NK-92 treated with Interleukin-12 subunit alpha and Interleukin-12 subunit beta, amount 100 ng/mL, for 24 hours (cell line): ENCODE data around the gene STON1.
"Not testable (repeated sequence)": the region's sequence is repeated elsewhere in the genome, so short reads cannot be mapped to it uniquely, and the experiment has no call there.

Experiments
- DNase-seq: peaks from one replicate; lab custom pipeline; 2025; lab: John Stamatoyannopoulos, UW

The STON1 gene

DNA sequence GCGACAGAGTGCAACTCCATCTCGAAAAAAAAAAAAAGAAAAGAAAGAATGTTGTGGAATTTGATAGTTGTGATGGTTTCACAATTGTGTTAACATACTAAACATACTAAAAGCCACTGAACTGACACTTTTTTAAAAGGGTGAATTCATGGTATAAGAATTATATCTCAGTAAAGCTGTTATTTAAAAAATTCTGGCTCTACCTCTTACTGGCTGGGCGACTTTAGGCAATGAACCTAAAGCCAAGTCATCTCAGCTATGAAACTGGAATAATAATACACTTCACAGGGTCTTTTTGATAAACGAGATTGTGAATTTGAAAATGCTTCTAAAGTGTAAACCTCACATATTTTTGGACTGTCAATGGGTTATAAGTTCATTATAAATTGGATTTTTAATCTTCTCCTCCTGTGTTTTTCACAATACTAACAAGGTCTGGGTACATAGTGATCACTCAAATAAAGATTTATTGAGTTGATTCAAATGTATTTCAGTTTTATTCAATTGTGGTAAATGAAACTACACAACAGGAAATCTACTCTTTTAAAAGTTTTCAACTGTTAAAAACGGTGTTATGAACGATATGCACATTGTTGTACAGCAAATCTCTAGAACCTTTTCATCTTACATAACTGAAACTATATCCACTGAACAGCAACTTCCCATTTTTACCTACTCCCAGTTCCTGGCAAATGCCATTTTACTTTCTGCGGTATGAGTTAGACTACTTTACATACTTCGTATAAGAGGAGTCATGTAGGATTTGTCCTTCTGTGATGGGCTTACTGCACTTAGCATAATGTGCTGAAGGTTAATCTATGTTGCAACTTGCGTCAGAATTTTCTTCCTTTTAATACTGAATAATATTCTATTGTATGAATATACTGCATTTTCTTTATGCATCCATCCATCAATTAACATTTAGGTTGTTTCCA is 44.7 kb downstream of the STON1 start:
- DNase-seq, result no peak

DNA sequence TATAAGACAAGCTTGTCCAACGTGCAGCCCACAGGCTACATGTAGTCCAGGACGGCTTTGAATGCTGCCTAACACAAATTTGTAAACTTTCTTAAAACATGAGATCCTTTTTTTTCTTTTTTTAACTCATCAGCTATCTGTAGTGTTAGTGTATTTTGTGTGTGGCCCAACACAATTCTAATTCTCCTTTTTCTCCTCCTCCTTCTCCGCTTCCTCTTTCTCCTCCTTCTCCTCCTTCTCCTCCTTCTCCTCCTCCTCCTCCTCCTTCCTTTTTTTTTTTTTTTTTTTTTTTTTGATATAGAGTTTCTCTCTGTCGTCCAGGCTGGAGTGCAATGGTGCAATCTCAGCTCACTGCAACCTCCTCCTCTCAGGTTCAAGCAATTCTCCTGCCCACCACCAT is 48.4 kb downstream of the STON1 start:
- no peak for DNase-seq

DNA sequence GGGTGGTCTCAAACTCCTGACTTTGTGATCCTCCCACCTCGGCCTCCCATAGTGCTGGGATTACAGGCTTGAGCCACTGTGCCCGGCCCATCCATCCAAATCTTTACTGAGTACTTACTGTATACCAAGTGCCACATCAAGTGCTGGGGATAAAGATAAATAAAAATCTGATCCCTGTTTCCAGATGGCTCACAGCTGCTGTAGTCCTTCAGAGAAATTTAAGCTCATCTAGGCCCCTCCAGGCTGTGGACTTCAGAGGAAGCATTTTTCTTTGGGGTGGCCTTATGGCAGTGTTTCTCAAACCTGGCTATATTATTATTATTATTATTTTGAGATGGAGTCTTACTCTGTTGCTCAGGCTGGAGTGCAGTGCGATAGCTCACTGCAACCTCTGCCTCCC is 54.0 kb downstream of the STON1 start:
- no peak for DNase-seq

DNA sequence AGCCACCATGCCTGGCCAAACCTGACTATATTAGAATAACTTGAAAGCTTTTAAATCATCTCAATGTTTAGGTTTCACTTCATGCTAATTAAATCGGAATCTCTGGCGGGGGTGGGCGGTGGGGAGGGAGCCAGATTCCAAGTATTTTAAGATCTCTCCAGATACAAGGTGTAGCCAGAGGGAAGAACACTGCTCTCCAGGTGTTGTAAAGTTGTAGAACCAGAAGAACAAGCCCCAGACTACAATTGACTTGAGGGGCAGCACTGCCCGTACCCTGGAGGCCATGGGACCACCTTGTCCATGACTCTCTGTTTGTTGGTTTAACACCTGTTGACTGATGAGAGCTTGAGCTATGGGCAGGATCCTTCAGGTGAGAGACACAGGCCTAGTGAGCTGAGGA is 54.6 kb downstream of the STON1 start:
- no peak for DNase-seq

DNA sequence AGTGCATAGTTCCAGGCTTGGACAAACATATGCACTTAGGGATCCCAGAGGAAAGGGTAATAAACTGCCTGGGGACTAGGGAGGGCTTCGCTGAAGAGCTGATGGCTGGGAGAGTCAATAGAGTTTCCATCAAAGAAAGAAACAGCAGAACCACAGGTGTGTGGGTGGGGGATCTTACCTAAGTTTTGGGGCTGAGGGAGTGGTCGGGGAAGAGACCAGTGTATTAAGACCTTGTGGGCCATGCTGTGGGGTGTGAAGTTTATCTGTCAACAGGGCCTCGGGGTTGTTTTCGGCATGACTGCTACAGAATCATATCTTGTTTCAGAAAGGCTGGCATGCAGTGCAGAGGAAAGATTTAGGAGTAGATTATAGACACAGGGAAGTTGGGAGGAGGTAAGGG is 56.5 kb downstream of the STON1 start:
- DNase-seq, result no peak

DNA sequence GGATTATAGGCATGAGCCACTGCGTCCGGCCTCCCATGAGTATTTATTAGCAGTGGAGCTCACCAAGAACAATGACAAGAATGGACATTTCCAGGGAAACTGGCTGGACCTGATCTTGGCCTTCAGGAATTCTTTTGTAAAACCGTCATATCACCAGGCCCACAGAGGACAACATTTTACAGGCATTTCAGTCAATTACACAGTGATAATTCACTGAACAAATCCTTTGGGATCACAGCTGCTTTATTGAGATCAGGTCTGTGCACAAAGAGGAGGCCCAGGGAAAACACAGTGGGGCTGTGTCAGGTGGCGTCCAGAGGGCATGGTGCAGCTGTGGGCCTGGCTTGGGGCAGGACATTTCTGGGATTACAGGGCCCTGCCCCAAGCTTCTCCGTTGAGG is 57.6 kb downstream of the STON1 start:
- DNase-seq, result no peak

DNA sequence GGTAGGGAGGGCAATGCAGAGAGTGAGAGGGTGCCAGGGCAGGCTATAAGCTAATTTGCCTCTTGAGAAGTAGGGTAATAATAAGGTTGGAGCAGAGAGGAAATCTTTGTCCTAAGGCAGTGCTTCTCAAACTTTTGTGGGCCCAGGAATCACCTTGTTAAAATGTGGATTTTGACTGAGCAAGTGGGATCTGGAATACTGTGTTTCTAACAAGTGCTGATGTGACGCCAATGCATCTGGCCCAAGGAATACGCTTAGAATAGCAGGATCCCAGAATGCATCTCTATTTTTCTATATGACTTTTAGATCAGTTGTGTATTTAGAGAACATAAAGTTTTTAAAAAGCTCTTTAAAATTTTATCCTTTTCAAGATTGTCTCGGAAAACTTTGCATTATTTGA is 58.0 kb downstream of the STON1 start:
- DNase-seq, result no peak

DNA sequence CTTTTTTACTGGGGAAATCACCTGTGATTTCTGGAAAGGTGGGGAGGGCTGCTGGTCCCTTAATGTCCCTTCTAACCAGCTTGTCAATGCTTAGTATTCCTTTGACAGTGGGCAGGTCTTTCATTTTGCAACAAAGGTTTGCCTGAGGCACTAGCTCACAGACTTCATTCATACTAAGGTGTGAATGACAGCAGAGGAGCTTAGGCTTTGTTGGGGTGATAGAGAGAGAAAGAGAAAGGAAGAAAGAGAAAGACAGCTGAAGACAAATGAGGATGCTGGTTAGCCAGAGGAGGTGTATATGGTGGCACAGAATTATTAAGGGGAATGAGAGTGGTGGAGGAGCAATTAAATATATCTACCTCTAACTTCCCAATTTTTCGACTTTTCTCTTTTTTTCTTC is 58.8 kb downstream of the STON1 start:
- no peak for DNase-seq

DNA sequence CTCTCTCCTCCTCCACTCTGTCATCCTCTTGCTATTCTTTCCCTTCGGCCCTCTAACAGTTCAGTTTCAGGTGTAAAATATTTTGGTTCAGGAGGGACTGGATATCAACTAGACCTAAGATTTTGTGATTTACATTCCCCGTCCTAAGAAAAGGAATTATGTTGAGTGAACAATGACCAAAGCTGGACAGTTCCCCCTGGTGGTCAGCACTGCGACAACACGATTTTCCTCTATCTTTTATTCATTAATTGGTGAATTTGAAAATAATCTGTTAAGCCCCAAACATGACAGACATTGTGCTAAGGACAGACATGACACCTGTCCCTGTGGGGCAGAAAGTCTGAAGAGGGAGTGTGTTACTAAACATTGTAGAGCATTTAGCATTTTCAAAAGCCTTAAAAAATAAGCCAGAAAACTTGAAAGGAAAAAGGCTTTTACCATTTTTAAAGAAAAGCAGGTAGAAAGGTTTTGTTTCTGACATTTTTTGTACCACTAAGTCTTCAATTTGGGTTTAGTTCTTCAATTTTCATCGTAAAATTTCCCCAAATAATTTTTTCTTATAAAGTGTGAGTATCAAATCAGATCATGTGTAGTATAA is 59.3 kb downstream of the STON1 start:
- DNase-seq, result no peak

DNA sequence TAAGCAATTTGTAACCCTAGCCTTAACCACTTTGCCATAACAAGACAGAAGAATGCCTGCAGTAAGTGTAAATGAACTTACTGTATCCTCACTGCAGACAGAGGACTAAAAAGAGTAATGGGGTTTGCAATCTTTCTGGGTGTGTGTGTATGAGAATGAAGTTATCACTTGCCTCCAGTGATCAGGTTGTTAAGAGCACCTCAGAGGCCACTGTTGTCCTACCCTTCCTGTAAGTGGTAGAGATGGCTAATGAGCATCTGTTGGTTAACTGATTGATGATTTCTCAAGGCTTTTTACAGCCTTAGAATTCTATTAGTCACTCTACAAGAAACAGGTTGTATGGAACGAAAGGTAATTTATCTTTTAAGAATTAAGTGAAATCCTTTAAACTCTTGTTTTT is 60.1 kb downstream of the STON1 start:
- no peak for DNase-seq

DNA sequence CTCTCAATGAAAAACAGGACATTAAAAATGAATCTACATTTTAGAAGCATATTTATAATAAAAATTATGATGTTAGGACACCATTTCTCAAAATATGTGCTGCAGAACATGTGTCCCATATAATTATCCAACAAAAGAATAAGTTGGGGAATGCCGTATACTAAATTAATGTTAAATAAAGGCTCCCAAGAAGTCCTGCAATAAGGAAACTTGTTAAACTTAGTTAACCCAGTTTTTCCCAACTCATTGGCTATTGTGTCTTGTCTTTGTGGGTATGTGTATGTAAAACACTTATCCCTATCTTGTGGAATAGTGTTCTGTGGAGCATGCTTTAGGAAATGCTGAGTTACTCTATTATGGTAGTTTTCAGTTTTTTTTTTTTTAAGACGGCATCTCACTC is 62.1 kb downstream of the STON1 start:
- no peak for DNase-seq

DNA sequence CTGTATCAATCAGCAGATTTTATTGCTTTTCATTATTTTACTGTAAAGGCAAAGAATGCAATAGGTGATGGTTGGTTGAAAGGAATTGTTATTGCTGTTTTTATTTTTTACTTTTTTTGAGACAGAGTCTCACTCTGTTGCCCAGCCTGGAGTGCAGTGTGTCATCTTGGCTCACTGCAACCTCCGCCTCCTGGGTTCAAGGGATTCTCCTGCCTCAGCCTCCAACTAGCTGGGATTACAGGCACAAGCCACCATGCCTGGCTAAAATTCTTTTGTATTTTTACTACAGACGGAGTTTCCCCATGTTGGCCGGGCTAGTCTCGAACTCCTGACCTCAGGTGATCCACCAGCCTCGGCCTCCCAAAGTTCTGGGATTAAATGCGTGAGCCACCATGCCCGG is 66.8 kb downstream of the STON1 start:
- not testable (repeated sequence) for DNase-seq

DNA sequence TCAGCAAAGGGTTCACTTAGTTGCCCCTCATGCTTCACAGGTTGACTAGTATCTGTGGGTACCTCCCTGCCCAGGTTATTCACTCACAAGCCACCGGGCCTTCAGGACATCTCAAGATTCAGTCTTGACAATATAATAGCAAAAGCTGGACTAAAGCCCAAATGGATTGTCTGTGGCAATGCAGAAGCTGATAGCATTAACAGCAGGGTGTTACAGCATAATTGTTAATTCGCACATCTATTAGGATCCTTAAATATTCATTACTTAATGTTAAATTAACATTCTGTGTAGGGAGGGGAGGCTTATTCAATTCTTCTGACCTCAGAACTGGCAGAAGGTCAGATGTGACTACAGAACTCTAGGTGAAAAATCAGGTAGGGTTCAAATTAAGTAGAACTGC is 67.5 kb downstream of the STON1 start:
- DNase-seq, result no peak

DNA sequence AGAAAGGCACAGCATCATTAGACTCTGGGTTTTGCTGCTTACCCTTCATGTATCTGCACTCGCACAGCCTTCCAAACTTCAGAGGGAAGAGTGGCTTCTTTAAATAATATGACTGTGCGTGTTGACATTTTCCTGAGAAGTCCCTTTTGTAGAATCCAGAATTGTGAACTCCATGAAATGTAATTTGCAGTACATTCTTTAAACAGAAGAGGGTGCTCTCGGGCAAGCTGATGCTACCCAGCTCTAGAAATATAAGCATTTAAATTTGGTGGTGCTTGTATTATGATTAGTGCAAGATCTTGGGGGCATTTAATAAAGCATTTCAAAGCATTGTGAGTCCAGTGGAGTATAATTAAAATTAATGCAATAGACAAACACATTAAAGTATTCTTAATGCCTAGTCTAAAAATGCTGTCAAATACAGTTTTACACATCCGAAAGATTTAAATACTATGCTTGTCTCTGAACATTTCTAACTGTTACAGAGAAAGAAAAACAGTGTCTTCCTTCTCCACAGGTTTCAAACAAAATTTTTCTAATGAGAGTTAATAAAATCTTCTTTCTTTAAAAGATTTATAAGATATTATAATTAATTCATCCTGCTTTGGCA is 70.4 kb downstream of the STON1 start:
- DNase-seq, result no peak

DNA sequence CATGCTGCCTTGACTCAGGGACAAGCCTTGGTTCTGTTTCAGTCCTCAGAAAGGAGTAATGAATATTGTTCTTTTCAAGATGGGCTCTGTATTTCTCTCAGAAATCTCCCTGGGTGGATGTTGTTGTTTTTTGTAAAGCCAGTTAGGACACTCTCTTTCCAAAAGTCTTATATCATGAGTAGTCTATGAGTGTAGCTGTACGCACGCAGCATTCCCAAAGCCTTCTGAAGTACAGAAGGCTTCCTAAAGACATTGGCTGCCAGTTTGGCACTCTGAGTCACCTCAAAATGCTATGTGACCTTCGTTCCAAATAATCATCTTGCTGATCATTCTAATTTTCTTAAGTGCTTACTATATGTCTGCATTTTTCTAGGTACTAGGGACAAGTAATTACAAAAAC is 71.0 kb downstream of the STON1 start:
- no peak for DNase-seq

DNA sequence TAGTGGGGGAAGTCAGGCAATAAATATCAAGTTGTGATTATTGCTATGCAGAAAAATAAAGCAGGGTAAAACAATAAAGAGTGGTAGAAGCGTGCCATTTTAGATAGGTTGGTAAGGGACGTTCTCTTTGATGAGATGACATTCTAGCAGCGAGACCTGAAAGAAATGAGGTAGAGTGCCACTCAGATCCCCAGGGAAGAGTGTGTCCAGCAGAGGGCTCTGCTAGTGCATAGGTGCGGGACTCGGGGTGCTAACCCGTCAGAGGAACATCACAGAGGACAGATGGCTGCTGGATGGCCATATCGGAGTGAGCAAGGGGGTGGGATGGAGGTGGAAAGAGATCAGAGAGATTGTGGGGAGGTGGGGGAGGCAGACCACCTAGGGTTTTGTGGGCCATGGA is 71.4 kb downstream of the STON1 start:
- DNase-seq, result no peak

DNA sequence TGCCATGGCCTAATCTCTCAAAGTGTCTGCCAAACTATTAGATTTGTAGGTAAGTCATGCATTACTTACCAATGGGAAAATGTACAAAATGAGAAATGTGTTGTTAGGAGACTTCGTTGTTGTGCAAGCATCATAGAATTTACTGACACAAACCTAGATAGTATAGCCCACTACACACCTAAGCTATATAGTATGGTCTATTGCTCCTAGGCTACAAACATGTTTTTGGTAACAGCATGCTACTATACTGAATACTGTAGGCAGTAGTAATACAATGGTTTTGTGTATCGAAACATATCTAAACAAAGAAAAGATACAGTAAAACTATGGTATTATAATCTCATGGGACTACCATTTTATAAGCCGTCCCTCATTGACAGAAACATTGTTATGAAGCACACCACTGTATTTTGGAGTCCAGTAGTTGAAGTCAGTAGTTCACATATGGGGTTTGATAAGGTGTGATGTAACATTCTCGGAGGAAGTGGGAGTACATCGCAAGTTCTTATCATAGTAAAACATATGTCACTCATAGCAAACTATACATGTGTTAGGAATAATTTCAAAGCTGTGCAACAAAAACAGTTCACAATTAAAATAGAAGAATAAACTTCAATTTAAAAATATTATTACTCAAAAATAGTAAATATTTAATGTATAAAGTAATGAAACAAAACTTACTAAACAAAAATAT is 75.7 kb downstream of the STON1 start:
- no peak for DNase-seq

DNA sequence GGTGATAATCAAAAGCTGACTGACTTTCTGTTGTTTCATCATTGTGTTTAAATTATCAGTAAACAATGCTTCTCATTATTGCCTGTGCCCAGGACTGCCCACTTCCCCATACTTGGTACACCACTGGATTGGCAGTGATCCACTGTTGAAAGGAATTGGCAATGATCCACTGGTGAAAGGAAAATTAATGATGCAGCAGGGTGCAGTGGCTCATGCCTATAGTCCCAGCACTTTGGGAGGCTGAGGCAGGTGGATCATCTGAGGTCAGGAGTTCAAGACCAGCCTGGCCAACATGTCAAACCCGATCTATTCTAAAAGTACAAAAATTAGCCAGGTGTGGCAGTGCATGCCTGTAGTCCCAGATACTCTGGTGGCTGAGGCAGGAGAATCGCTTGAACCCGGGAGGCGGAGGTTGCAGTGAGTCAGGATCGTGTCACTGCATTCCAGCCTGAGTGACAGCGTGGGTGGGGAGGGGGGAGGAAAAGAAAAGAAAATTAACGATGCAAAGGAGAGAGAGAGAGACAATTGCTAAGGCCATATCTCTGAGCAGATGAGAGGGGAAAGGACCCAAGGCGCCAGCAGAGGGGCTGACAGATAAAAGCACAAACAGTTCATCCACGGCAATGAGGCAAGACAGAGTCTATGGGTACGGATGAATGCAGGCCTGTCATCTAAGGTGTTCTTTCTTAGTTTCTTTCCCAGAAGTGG is 77.5 kb downstream of the STON1 start:
- DNase-seq, result no peak

DNA sequence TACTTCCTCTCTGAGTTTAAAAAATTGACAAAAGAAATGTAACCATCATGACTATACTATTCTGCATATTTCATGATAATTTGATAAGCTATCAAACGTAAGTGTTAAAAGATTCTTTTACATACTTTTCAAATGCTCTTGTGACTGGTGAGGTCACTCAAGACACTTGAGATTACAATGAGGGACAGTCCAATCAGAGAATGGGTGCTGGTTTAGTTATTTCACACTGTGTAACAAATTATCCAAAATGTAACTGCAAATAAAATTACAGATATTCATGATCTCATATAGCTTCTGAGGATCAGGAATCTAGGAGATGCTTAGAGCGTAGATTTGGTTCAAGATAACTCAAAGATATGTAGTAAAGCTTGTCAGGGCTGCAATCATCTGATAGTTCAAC is 83.3 kb downstream of the STON1 start:
- no peak for DNase-seq

DNA sequence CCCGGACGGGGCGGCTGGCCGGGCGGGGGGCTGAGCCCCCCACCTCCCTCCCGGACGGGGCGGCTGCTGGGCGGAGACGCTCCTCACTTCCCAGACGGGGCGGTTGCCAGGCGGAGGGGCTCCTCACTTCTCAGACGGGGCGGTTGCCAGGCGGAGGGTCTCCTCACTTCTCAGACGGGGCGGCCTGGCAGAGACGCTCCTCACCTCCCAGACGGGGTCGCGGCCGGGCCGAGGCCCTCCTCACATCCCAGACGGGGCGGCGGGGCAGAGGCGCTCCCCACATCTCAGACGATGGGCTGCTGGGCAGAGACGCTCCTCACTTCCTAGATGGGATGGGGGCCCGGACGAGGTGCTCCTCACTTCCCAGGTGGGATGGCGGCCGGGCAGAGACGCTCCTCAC is 84.6 kb downstream of the STON1 start:
- not testable (repeated sequence) for DNase-seq

DNA sequence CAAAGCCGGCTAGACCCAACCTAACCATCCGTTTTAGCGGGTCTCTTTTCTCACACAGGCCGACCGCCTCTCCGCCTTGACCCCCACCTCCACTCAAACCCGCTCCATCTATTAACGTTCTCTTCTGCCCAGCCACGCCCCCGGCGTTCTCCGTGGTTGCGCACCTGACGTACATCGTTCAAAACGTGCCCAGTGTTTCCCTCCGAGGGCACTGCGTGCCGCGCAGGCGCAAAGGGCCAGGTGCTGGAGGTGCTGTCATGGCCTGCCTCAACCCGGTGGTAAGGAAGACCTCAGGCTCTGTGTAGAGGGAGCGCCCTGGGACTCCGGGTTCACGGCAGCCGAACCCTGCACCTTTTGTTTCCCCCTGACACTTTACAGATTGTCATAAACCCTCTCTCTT is 87.7 kb downstream of the STON1 start, which contains the start of gene GTF2A1L:
Gene GTF2A1L, plus strand, starts transcription at position 239 of the 400 bp plus-strand sequence. Its CDS starts 19 bp downstream, at position 258.
- DNase-seq, result no peak

DNA sequence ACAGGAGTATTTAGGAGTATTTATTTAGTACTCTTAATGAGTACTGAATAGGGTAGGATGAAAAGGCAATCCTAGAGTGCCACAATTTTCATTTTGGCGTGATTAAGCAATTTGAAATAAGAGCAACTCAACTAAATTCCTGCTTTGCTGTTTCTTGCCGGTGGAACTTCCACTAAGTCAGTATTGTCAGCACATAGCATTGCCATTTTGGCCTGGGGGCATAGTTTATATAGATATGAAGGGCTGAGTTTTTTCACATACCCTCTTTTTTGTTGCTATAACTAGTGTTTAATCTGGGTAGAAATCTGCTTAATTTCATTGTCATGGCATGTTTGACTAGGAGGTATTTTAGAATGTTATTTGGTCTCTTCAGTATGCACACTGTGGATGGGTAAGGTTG is 89.6 kb downstream of the STON1 start:
- no peak for DNase-seq
